ENCODE results near the gene ZNF775. TPM values are rescaled to one million over a fixed set of nuclear protein-coding genes. Genes with fewer than 3 reads are reported as not detected.

Gene ZNF775
- 1 to 10 TPM; 4.5 to 5.2 TPM for total RNA-seq

DNA sequence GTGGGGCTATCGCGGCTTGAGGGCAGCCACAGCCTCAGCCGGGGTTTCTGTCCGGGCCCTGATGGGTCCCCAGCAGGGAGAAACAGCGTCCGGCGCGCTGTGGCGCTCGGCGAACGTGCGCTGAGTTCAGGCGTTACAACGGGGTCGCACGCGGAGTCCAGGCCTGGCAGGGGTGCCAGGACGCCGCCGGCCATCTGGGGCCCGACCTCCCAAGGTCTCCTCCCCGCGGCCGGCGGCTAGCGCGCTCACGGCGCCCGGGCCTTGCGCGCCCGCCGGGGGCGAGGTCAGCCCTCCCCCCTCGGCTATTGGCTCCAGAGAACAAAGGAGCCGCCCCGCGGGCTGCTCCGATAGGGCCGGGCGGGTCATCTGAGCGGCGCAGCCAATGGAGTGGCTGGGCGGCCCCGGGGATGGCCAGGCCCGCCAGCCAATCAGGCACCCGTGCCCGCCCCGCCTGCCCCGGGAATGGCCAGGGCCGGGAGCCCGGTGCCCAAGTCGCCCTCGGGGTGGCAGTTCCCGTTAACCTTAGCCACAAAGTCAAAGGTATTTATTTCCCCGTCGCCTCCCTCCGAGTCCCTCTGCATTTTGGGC is at the start of gene ZNF775:
Gene ZNF775, plus strand, starts transcription at position 478 of the 588 bp plus-strand sequence. CDS start 9,141 bp downstream, outside the sequence.
- CTCF ChIA-PET = interaction anchor here (0.6 to 1.8 kb wide), 3 partner anchors 9 to 400 kb away, joined by 4 to 10 read pairs (median 8); no protein-coding TSS in a partner anchor
- H3K27ac Mint-ChIP-seq = peak within 1 kb of the TSS; percentile 77

DNA sequence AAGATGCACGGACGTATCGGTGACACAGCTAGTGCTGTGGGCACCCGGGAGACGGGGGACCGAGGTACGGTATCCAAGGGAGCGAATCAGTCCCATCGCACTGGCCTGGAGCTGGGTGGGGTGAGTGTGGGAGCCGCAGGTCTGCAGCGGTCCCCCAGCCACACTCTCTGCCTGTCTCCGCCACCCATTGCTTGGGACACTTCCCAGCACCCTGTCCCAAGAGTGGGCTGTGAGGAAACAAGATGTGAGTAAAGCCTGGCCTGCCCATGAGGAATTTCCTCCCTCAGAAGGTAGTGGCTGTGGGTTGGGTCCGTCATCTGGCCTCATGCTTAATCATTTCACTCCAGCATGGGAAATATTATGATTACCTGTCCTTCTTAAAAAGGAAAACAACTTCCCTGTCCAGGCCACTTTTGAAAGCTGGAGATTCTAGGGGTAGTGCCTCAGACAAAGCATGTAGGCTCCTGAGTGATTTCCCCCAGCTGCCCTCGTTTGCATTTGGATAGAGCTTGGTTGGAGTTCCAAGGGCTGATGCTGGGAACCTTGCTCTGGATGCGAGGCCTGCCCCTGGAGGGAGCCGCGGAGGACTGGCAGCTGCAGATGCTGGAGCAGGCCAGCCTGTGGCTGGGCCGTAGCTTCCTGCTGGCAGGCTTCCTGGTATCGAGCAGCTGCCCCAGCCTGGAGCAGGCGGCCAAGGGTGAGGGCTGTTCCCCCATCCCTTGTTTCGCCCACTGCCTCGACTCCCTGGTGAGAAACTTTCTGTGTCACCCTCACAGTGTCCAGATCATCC is 49.6 kb upstream of the ZNF775 start:
- Mint-ChIP-seq H3K9me3 (no peaks in the 10 kb centered on the region), H3K36me3 (ENCODE audit: low read depth) (peaks cover 34% of the 10 kb centered on the region), H3K4me1 (ENCODE audit: low read depth) (peaks cover 15% of the 10 kb centered on the region), H3K27me3 (ENCODE audit: low read depth) (no peaks in the 10 kb centered on the region), H3K27ac (no peak overlapping the region), H3K4me3 (no peak overlapping the region)
- no peak for DNase-seq
- CTCF ChIA-PET = no interaction called here
- intact Hi-C loops (cut with micrococcal nuclease) = no loop called here

More for the DNA sequence above, at the start of gene ZNF775:
- peaks cover 47% of the 10 kb centered on the region for H3K4me1 Mint-ChIP-seq (ENCODE audit: low read depth)
- intact Hi-C loops (cut with micrococcal nuclease) = loop anchor here (1.0 to 10.0 kb wide), 8 partner anchors 10 to 706 kb away; partner anchors contain the start of genes AGAP3, FASTK, TMUB1 and ZNF862
- H3K27me3 Mint-ChIP-seq (ENCODE audit: low read depth) = no peaks in the 10 kb centered on the region
- DNase-seq = peak; percentile 94
- no peaks in the 10 kb centered on the region for H3K36me3 Mint-ChIP-seq (ENCODE audit: low read depth)
- H3K4me3 Mint-ChIP-seq = peak within 1 kb of the TSS; percentile 87
- H3K9me3 Mint-ChIP-seq = no peaks in the 10 kb centered on the region

DNA sequence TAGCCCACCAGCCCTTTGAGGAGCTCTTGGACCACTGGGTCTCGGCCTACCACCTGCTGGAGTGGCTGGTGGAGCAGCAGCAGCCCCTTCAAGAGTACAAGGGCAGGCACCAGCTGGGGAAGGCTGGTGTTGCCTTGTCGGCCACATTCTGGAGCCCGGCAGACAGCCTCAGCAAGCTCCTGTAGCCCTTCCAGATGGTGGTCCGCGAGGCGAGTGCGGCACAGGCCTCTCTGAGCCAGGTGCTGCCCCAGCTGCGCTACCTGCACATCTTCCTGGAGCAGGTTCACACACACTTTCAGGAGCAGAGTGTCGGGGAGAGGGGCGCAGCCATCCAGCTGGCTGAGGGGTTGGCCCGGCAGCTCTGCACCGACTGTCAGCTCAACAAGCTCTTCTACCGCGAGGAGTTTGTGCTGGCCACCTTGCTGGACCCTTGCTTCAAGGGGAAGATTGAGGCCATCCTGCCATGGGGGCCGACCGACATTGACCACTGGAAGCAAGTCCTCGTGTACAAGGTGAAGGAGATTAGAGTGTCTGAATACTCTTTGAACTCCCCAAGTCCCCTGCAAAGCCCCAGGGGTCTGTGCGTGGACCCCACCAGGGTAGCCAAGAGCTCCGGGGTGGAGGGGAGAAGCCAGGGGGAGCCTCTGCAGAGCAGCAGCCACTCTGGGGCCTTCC is 48.8 kb upstream of the ZNF775 start:
- Mint-ChIP-seq H3K27ac (no peak overlapping the region), H3K36me3 (ENCODE audit: low read depth) (peaks cover 27% of the 10 kb centered on the region), H3K9me3 (no peaks in the 10 kb centered on the region), H3K4me3 (no peak overlapping the region), H3K4me1 (ENCODE audit: low read depth) (peaks cover 7% of the 10 kb centered on the region), H3K27me3 (ENCODE audit: low read depth) (no peaks in the 10 kb centered on the region)
- CTCF ChIA-PET = no interaction called here
- intact Hi-C loops (cut with micrococcal nuclease) = no loop called here
- DNase-seq = no peak

DNA sequence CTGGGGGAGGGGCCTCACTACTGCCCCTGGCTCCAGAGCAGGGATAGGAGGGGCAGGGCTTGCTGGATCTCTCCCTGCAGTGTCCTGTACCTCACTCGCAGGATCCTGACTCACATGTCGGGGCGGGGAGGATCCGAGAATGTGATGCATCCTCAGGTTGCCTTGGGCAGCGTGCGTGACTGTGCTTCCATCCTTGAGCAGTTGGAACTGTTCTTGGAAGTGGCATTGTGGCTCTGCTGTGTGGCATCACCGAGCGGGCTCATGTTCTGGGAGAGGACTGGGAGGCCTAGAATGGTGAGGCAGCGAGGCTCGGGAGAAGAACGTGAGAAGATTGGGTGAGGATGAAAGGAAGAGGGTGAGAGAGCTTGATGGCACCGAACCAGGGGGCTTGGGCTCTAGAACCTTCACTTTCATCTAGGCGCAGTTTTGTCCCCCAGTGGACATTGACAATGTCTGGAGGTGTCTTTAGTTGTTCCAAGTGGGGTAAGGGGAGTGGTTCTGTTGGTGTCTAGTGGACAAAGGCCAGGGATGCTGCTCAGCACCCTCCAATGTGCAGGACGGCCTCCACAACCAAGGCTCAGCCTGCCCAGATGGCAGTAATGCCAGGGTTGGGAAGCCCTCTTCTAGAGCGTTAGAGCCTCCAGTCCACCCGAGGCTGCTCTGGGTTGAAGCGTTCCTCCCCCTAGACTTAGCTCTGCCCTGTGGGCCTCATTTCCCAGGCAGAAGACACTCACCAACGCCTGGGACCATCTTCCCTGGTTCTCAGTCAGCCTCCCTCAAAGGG is 46.1 kb upstream of the ZNF775 start:
- no peaks in the 10 kb centered on the region for H3K9me3 Mint-ChIP-seq
- H3K4me1 Mint-ChIP-seq (ENCODE audit: low read depth) = no peaks in the 10 kb centered on the region
- H3K27ac Mint-ChIP-seq = peak overlapping the region; percentile 65
- no peaks in the 10 kb centered on the region for H3K27me3 Mint-ChIP-seq (ENCODE audit: low read depth)
- CTCF ChIA-PET = no interaction called here
- H3K36me3 Mint-ChIP-seq (ENCODE audit: low read depth) = peaks cover 11% of the 10 kb centered on the region
- no peak overlapping the region for H3K4me3 Mint-ChIP-seq
- intact Hi-C loops (cut with micrococcal nuclease) = no loop called here
- DNase-seq = no peak

DNA sequence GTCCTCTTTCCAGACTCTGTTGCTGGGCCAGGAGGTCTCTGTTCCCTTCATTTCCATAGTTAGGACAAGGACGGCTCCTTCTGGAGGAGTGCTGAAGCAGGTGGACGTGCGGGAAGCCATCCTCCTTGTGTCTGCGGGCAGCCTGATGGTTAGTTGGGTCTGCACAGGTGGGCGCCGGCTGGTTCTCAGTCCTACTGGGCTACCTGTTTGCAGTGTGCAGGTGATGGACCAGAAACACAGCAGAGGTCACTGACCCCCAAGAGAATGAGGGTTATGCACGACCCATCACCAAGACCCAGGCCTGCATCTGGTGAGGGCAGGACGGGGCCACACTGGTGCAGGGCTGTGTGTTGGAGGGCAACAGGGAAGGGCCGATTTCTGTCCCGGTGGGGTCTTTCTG is 45.5 kb upstream of the ZNF775 start:
- CTCF ChIA-PET = interaction anchor here (0.8 kb wide), 1 partner anchor 450 kb away, joined by 3 read pairs; no protein-coding TSS in a partner anchor

DNA sequence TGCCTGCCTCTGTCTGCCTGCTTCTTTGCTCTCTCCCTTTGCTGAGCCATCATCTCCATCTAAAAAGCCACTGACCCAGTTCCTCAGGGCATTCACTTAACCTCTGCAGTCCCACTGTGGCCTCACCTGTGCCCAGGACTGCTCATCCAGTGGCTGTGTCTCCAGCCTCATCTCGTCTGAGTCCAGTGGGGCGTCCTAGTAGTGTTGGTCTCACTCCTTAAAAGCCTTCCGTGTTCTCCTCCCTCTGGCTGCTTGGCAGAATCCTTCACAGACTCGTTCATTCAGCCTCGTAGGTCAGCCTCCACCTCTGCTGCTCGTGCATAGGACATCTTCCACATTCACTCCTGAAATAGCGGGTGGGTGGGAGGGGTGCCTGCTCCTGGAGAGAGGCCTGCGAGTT is 45.0 kb upstream of the ZNF775 start:
- H3K4me3 Mint-ChIP-seq = no peak overlapping the region
- H3K27ac Mint-ChIP-seq = no peak overlapping the region
- CTCF ChIA-PET = interaction anchor here (0.8 kb wide), 1 partner anchor 451 kb away, joined by 3 read pairs; no protein-coding TSS in a partner anchor

More for the DNA sequence above, 45.5 kb upstream of the ZNF775 start:
- intact Hi-C loops (cut with micrococcal nuclease) = no loop called here
- Mint-ChIP-seq H3K27me3 (ENCODE audit: low read depth) (no peaks in the 10 kb centered on the region), H3K4me3 (no peak overlapping the region), H3K36me3 (ENCODE audit: low read depth) (peaks cover 10% of the 10 kb centered on the region), H3K4me1 (ENCODE audit: low read depth) (no peaks in the 10 kb centered on the region), H3K27ac (no peak overlapping the region), H3K9me3 (no peaks in the 10 kb centered on the region)
- DNase-seq = no peak

DNA sequence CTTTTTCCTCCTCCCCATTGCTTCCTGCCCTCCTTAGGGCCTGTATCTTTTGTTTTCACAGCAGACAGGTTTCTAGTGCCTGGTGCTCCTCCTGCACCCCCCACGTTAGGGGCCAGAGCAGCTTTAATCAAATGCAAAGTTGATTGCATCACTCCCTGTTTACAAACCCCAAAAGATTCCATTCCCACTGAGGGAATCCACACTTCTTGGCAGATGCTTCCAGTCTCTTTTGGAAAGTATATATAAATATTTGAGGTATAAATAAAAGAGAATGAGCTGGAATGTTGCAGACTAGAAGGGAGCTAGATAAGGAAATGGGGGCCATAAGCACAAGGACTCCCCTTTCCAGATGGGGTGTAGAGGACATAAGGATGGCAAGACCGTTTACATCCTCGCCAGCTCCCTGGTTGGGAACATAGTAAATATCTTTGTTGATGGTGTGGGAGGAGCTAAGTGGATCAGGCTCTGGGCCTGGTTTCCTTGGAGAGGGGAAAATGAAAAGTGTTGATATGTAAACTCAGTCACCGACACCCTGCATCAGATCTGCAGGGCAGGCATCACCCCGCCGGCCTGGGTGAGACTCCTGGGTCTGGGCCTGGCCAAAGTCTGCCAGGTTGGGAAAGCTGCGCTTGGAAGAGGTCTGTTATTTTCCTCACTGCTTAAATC is 43.9 kb upstream of the ZNF775 start:
- Mint-ChIP-seq H3K4me3 (no peak overlapping the region), H3K9me3 (no peaks in the 10 kb centered on the region), H3K27me3 (ENCODE audit: low read depth) (peaks cover 8% of the 10 kb centered on the region), H3K4me1 (ENCODE audit: low read depth) (no peaks in the 10 kb centered on the region), H3K36me3 (ENCODE audit: low read depth) (peaks cover 8% of the 10 kb centered on the region), H3K27ac (no peak overlapping the region)
- CTCF ChIA-PET = interaction anchor here (0.6 to 1.4 kb wide), 2 partner anchors 9 to 21 kb away, joined by 4 to 7 read pairs; no protein-coding TSS in a partner anchor
- no peak for DNase-seq
- intact Hi-C loops (cut with micrococcal nuclease) = no loop called here

More for the DNA sequence above, 45.0 kb upstream of the ZNF775 start:
- H3K4me1 Mint-ChIP-seq (ENCODE audit: low read depth) = no peaks in the 10 kb centered on the region
- no peaks in the 10 kb centered on the region for H3K27me3 Mint-ChIP-seq (ENCODE audit: low read depth)
- DNase-seq = no peak
- intact Hi-C loops (cut with micrococcal nuclease) = no loop called here
- no peaks in the 10 kb centered on the region for H3K9me3 Mint-ChIP-seq
- peaks cover 8% of the 10 kb centered on the region for H3K36me3 Mint-ChIP-seq (ENCODE audit: low read depth)

DNA sequence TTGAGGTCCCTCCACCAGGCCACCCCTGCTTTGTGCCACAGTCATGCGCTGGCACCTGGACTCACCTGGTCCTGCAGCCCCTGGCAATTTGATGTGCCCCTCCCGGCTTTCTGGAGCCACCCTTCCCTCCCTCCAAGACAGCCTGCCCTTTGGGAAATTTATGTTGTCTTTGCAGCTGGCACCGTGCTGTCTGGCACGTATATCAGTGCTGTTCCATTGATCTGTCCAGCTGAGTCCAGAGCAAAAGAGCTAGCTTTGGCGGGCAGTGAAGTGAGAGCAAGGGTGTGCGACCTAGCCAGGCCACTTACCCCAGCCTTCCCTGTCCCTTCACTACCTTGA is 43.4 kb upstream of the ZNF775 start:
- DNase-seq = no peak
- no peaks in the 10 kb centered on the region for H3K4me1 Mint-ChIP-seq (ENCODE audit: low read depth)
- no peak overlapping the region for H3K27ac Mint-ChIP-seq
- intact Hi-C loops (cut with micrococcal nuclease) = no loop called here
- H3K36me3 Mint-ChIP-seq (ENCODE audit: low read depth) = peaks cover 8% of the 10 kb centered on the region
- H3K9me3 Mint-ChIP-seq = no peaks in the 10 kb centered on the region
- H3K4me3 Mint-ChIP-seq = no peak overlapping the region
- CTCF ChIA-PET = interaction anchor here (1.4 kb wide), 1 partner anchor 20 kb away, joined by 7 read pairs; no protein-coding TSS in a partner anchor
- H3K27me3 Mint-ChIP-seq (ENCODE audit: low read depth) = peaks cover 11% of the 10 kb centered on the region

DNA sequence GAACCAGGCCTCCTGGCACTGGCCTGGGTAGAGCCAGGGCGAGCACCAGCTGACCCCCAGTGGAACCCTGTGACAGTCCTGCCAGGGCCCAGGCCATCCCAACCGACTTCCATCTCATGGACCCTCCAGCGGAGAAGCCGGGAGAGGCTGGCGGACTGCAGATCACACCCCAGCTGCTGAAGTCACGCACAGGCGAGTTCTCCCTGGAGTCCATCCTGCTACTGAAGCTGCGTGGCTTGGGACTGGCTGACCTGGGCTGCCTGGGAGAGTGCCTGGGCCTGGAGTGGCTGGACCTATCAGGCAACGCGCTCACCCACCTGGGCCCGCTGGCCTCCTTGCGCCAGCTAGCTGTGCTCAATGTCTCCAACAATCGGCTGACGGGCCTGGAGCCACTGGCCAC is 42.4 kb upstream of the ZNF775 start:
- Mint-ChIP-seq H3K36me3 (ENCODE audit: low read depth) (peaks cover 7% of the 10 kb centered on the region), H3K27me3 (ENCODE audit: low read depth) (peaks cover 12% of the 10 kb centered on the region), H3K4me1 (ENCODE audit: low read depth) (peaks cover 2% of the 10 kb centered on the region), H3K9me3 (no peaks in the 10 kb centered on the region), H3K4me3 (no peak overlapping the region), H3K27ac (no peak overlapping the region)
- DNase-seq = no peak
- CTCF ChIA-PET = no interaction called here
- intact Hi-C loops (cut with micrococcal nuclease) = no loop called here

DNA sequence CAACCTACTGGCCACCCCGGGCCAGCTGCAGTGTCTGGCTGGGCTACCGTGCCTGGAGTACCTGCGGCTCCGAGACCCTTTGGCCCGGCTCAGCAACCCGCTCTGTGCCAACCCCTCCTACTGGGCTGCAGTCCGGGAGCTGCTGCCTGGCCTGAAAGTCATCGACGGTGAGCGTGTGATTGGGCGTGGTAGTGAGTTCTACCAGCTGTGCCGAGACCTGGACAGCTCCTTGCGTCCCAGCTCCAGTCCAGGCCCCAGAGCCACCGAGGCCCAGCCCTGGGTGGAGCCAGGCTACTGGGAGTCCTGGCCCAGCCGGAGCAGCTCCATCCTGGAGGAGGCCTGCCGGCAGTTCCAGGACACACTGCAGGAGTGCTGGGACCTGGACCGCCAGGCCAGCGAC is 42.0 kb upstream of the ZNF775 start:
- DNase-seq = no peak
- H3K9me3 Mint-ChIP-seq = no peaks in the 10 kb centered on the region
- peaks cover 4% of the 10 kb centered on the region for H3K4me1 Mint-ChIP-seq (ENCODE audit: low read depth)
- peaks cover 7% of the 10 kb centered on the region for H3K36me3 Mint-ChIP-seq (ENCODE audit: low read depth)
- peaks cover 16% of the 10 kb centered on the region for H3K27me3 Mint-ChIP-seq (ENCODE audit: low read depth)
- no peak overlapping the region for H3K4me3 Mint-ChIP-seq
- CTCF ChIA-PET = no interaction called here
- H3K27ac Mint-ChIP-seq = no peak overlapping the region
- intact Hi-C loops (cut with micrococcal nuclease) = no loop called here

DNA sequence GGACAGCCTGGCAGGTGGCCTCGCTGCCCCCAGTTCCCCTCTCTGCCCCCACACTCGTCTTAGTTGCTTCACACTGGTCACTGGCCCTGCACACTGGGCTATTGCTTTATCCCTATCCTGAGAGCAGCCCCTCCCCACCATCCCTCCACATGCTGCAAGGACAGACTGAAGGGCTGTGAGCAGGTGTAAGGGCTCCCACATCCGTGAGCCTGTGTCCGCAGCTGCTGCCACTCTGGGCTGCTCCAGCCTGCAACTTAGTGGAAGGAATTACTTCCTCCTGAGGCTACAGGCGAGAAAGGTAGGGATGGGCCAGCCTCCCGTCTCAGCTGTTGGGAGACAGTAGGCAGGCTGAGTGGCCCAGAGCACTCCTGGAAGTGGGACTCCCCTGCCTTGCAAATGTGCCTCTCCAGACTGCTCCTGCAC is 41.5 kb upstream of the ZNF775 start:
- Mint-ChIP-seq H3K27ac (no peak overlapping the region), H3K27me3 (ENCODE audit: low read depth) (peaks cover 19% of the 10 kb centered on the region), H3K36me3 (ENCODE audit: low read depth) (peaks cover 7% of the 10 kb centered on the region), H3K4me1 (ENCODE audit: low read depth) (peaks cover 4% of the 10 kb centered on the region), H3K9me3 (no peaks in the 10 kb centered on the region), H3K4me3 (no peak overlapping the region)
- CTCF ChIA-PET = no interaction called here
- intact Hi-C loops (cut with micrococcal nuclease) = no loop called here
- DNase-seq = no peak

All from activated naive CD4-positive, alpha-beta T cell treated with anti-CD3 and anti-CD28 coated beads for 36 hours (primary cell).